Activated T-helper 17 cell treated with anti-CD3 and anti-CD28 coated beads, Interleukin-2, amount 50 U/mL, for 72 hours (primary cell): Measurements from ENCODE around the gene UCHL5. TPM values are rescaled to one million over a fixed set of nuclear protein-coding genes. Genes with fewer than 3 reads are reported as not detected.

Experiments
- ATAC-seq: fragments of 150-1000 bp; cut with Tn5 transposase; replicated peaks from 2 replicates; pipeline ENCODE4 v1.10.0; 2021; ENCODE audit warnings: mild to moderate bottlenecking, moderate library complexity
- H3K27ac Mint-ChIP-seq: one replicate; pipeline ENCODE4 v1.8.0; 2022; ENCODE audit warnings: mixed read lengths
- H3K27me3 Mint-ChIP-seq: one replicate; pipeline ENCODE4 v1.8.0; 2022; ENCODE audit warnings: mixed read lengths
- H3K36me3 Mint-ChIP-seq: one replicate; pipeline ENCODE4 v1.8.0; 2022; ENCODE audit warnings: low read depth, mild to moderate bottlenecking, mixed read lengths
- H3K4me1 Mint-ChIP-seq: one replicate; pipeline ENCODE4 v1.8.0; 2022; ENCODE audit warnings: mixed read lengths
- H3K4me3 Mint-ChIP-seq: one replicate; pipeline ENCODE4 v1.8.0; 2022; ENCODE audit warnings: mild to moderate bottlenecking, mixed read lengths
- H3K9me3 Mint-ChIP-seq: one replicate; pipeline ENCODE4 v1.8.0; 2022; ENCODE audit warnings: mixed read lengths
- total RNA-seq, 2 donors: library from RNA; stranded (reverse); gene quantifications; one replicate each; pipeline ENCODE4 v1.2.3, GENCODE V29; 2022

Gene UCHL5
- total RNA-seq, result 10 to 100 TPM; 45.2 to 75.4 TPM

GRCh38 chr1:193059282-193060114, at the start of gene UCHL5, which contains the start of gene RO60:
UCHL5 (minus strand) TSS chr1:193059360; CDS start chr1:193059260, 100 bp downstream.
RO60 (plus strand) TSS chr1:193059612; CDS start chr1:193069055, 9,443 bp downstream.
- Mint-ChIP-seq H3K4me3 (peak within 1 kb of the TSS; percentile 93), H3K27me3 (no peaks in the 10 kb centered on the region), H3K27ac (peak within 1 kb of the TSS; percentile 100), H3K4me1 (peaks cover 45% of the 10 kb centered on the region), H3K9me3 (no peaks in the 10 kb centered on the region), H3K36me3 (peaks cover 47% of the 10 kb centered on the region)
- peak; percentile 91 for ATAC-seq

- Mint-ChIP-seq H3K4me1 (peaks cover 2% of the 10 kb centered on the region), H3K9me3 (no peaks in the 10 kb centered on the region), H3K4me3 (no peak overlapping the region), H3K27ac (no peak overlapping the region), H3K27me3 (no peaks in the 10 kb centered on the region), H3K36me3 (no peaks in the 10 kb centered on the region)
- ATAC-seq, result no peak
Observed at GRCh38 chr1:193108471-193108870, 49.3 kb upstream of the UCHL5 start.

GRCh38 chr1:193105821-193106177, 46.6 kb upstream of the UCHL5 start:
- no peak for ATAC-seq
- Mint-ChIP-seq H3K36me3 (peaks cover under 1% of the 10 kb centered on the region), H3K4me3 (peak overlapping the region; percentile 86), H3K27me3 (no peaks in the 10 kb centered on the region), H3K9me3 (no peaks in the 10 kb centered on the region), H3K27ac (peak overlapping the region; percentile 57), H3K4me1 (peaks cover 10% of the 10 kb centered on the region)

- peaks cover 7% of the 10 kb centered on the region for H3K36me3 Mint-ChIP-seq
- no peaks in the 10 kb centered on the region for H3K27me3 Mint-ChIP-seq
- H3K27ac Mint-ChIP-seq, result peak within 1 kb of the TSS; percentile 57
- peak within 1 kb of the TSS; percentile 86 for H3K4me3 Mint-ChIP-seq
- peaks cover 10% of the 10 kb centered on the region for H3K4me1 Mint-ChIP-seq
- ATAC-seq, result peak; percentile 89
- H3K9me3 Mint-ChIP-seq, result no peaks in the 10 kb centered on the region
Observed at GRCh38 chr1:193104907-193105820, 46.0 kb upstream of the UCHL5 start, which contains the start of gene GLRX2. GLRX2 (minus strand) TSS chr1:193105414; CDS start chr1:193105382, 32 bp downstream.

- peaks cover 10% of the 10 kb centered on the region for H3K4me1 Mint-ChIP-seq
- peaks cover 13% of the 10 kb centered on the region for H3K36me3 Mint-ChIP-seq
- H3K9me3 Mint-ChIP-seq, result no peaks in the 10 kb centered on the region
- H3K27ac Mint-ChIP-seq, result peak overlapping the region; percentile 57
- ATAC-seq, result peak; percentile 50
- peak overlapping the region; percentile 86 for H3K4me3 Mint-ChIP-seq
- no peaks in the 10 kb centered on the region for H3K27me3 Mint-ChIP-seq
Observed at GRCh38 chr1:193104502-193104906, 45.3 kb upstream of the UCHL5 start.

GRCh38 chr1:193103759-193104501, 44.8 kb upstream of the UCHL5 start:
- Mint-ChIP-seq H3K36me3 (peaks cover 19% of the 10 kb centered on the region), H3K27ac (peak overlapping the region; percentile 57), H3K4me1 (peaks cover 10% of the 10 kb centered on the region), H3K4me3 (peak overlapping the region; percentile 86), H3K9me3 (no peaks in the 10 kb centered on the region), H3K27me3 (no peaks in the 10 kb centered on the region)
- ATAC-seq, result no peak

GRCh38 chr1:193102662-193103061, 43.5 kb upstream of the UCHL5 start:
- Mint-ChIP-seq H3K36me3 (peaks cover 28% of the 10 kb centered on the region), H3K27ac (no peak overlapping the region), H3K4me1 (peaks cover 10% of the 10 kb centered on the region), H3K27me3 (no peaks in the 10 kb centered on the region), H3K9me3 (no peaks in the 10 kb centered on the region), H3K4me3 (no peak overlapping the region)
- ATAC-seq, result no peak

- Mint-ChIP-seq H3K27me3 (no peaks in the 10 kb centered on the region), H3K36me3 (peaks cover 75% of the 10 kb centered on the region), H3K4me3 (no peak overlapping the region), H3K27ac (no peak overlapping the region), H3K4me1 (no peaks in the 10 kb centered on the region), H3K9me3 (no peaks in the 10 kb centered on the region)
- no peak for ATAC-seq
Observed at GRCh38 chr1:193094112-193094511, 35.0 kb upstream of the UCHL5 start.

- Mint-ChIP-seq H3K27me3 (no peaks in the 10 kb centered on the region), H3K4me3 (no peak overlapping the region), H3K4me1 (no peaks in the 10 kb centered on the region), H3K36me3 (peaks cover 67% of the 10 kb centered on the region), H3K9me3 (no peaks in the 10 kb centered on the region), H3K27ac (no peak overlapping the region)
- ATAC-seq, result no peak
Observed at GRCh38 chr1:193090865-193091264, 31.7 kb upstream of the UCHL5 start.

- Mint-ChIP-seq H3K9me3 (no peaks in the 10 kb centered on the region), H3K4me1 (no peaks in the 10 kb centered on the region), H3K4me3 (no peak overlapping the region), H3K36me3 (peaks cover 72% of the 10 kb centered on the region), H3K27me3 (no peaks in the 10 kb centered on the region), H3K27ac (no peak overlapping the region)
- no peak for ATAC-seq
Observed at GRCh38 chr1:193087893-193088292, 28.7 kb upstream of the UCHL5 start.

- ATAC-seq, result no peak
- Mint-ChIP-seq H3K9me3 (no peaks in the 10 kb centered on the region), H3K27me3 (no peaks in the 10 kb centered on the region), H3K27ac (no peak overlapping the region), H3K4me1 (no peaks in the 10 kb centered on the region), H3K4me3 (no peak overlapping the region), H3K36me3 (peaks cover 80% of the 10 kb centered on the region)
Observed at GRCh38 chr1:193086342-193086741, 27.2 kb upstream of the UCHL5 start.

- ATAC-seq, result no peak
- no peak overlapping the region for H3K4me3 Mint-ChIP-seq
- H3K4me1 Mint-ChIP-seq, result no peaks in the 10 kb centered on the region
- H3K27ac Mint-ChIP-seq, result no peak overlapping the region
- no peaks in the 10 kb centered on the region for H3K9me3 Mint-ChIP-seq
- H3K27me3 Mint-ChIP-seq, result no peaks in the 10 kb centered on the region
- peaks cover 82% of the 10 kb centered on the region for H3K36me3 Mint-ChIP-seq
Observed at GRCh38 chr1:193085263-193085662, 26.1 kb upstream of the UCHL5 start.

GRCh38 chr1:193083365-193084088, 24.4 kb upstream of the UCHL5 start:
- Mint-ChIP-seq H3K4me1 (no peaks in the 10 kb centered on the region), H3K4me3 (no peak overlapping the region), H3K36me3 (peaks cover 83% of the 10 kb centered on the region), H3K27me3 (no peaks in the 10 kb centered on the region), H3K9me3 (no peaks in the 10 kb centered on the region), H3K27ac (no peak overlapping the region)
- no peak for ATAC-seq
